ENCODE results near the gene BCKDHA. TPM values are rescaled to one million over a fixed set of nuclear protein-coding genes. Genes with fewer than 3 reads are reported as not detected.
"Not testable (repeated sequence)": the region's sequence is repeated elsewhere in the genome, so short reads cannot be mapped to it uniquely, and the experiment has no call there.

Gene BCKDHA
- total and polyA plus RNA-seq, 10 donors, result 10.3 to 55.6 (median 29.1) TPM

DNA sequence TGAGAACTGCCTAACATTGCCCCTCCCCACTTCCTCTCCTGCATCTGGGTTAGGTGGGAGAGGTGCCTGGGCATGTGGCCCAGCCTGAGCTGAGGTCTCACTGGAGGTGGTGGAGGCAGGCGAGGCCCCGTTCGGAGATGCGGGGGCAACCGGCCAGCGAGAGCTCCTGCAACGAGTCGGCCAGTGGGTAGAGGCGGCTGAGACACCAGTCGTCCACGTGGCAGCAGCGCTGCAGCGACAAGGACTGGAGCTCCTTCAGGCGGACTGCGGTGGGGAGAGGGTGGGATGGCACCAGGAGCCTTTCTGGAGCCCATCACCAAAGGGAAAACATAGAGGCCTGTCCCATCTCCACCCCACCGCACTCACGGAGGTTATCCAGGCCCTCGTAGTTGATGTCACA is 35.6 kb downstream of the BCKDHA start:
- intact Hi-C loops (cut with DNase I; ENCODE audit: low total_unique reads), result no loop called here
- Histone ChIP-seq H3K9me3 (no peaks in the 10 kb centered on the region), H3K27me3 (replicated peaks in 1 of 7) (no peaks in the 10 kb centered on the region), H3K4me1 (peaks cover 6 to 38% (median 14%) of the 10 kb centered on the region in 6 donors), H3K36me3 (peaks cover 0 to 83% (median 40%) of the 10 kb centered on the region in 6 donors), H3K27ac (no peak overlapping the region), H3K4me3 (no peak overlapping the region)
- no peak for DNase-seq
- TF ChIP-seq POLR2AphosphoS5 (IDR thresholded peaks at IDR 0.05) (peak in 1 of 3 donors; percentile 64), POLR2A (IDR thresholded peaks at IDR 0.05) (no peak)
- 91 to 97% (median 95%) methylated on average over 18 of the region's 18 CpGs for WGBS, 5 donors

DNA sequence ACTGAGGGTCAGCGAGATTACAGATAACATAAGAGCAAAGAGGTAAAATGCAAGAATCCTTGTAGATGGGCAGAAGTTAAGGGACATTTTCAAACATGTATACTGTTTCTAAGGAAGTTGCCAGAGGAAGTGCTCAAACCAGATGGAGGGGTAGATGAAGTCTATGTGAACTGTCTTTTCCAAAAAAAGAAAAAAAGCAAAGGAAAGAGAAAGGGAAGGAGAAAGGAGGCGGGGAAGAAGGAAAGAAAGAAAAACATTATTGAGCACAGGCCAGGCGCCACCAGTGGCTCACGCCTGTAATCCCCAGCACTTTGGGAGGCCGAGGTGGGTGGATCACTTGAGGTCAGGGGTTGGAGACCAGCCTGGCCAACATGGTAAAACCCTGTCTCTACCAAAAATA is 36.8 kb downstream of the BCKDHA start:
- H3K4me3 ChIP-seq, result no peak overlapping the region
- peaks cover 5 to 38% (median 18%) of the 10 kb centered on the region in 6 donors for H3K4me1 ChIP-seq
- no peaks in the 10 kb centered on the region for H3K9me3 ChIP-seq
- 51 to 73% (median 69%) methylated on average over 5 of the region's 5 CpGs for WGBS, 5 donors
- intact Hi-C loops (cut with DNase I; ENCODE audit: low total_unique reads), result no loop called here
- peak; percentile 16 for DNase-seq
- H3K27me3 ChIP-seq (replicated peaks in 1 of 7), result no peaks in the 10 kb centered on the region
- H3K36me3 ChIP-seq, result peaks cover 0 to 86% (median 41%) of the 10 kb centered on the region in 6 donors
- no peak for TF ChIP-seq POLR2AphosphoS5 (IDR thresholded peaks at IDR 0.05)
- TF ChIP-seq, protein P1, sequence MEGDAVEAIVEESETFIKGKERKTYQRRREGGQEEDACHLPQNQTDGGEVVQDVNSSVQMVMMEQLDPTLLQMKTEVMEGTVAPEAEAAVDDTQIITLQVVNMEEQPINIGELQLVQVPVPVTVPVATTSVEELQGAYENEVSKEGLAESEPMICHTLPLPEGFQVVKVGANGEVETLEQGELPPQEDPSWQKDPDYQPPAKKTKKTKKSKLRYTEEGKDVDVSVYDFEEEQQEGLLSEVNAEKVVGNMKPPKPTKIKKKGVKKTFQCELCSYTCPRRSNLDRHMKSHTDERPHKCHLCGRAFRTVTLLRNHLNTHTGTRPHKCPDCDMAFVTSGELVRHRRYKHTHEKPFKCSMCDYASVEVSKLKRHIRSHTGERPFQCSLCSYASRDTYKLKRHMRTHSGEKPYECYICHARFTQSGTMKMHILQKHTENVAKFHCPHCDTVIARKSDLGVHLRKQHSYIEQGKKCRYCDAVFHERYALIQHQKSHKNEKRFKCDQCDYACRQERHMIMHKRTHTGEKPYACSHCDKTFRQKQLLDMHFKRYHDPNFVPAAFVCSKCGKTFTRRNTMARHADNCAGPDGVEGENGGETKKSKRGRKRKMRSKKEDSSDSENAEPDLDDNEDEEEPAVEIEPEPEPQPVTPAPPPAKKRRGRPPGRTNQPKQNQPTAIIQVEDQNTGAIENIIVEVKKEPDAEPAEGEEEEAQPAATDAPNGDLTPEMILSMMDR (IDR thresholded peaks at IDR 0.05 in 8 of 11, conservative IDR thresholded peaks at IDR 0.05 in 3 of 11), result no peak
- no peak overlapping the region for H3K27ac ChIP-seq

DNA sequence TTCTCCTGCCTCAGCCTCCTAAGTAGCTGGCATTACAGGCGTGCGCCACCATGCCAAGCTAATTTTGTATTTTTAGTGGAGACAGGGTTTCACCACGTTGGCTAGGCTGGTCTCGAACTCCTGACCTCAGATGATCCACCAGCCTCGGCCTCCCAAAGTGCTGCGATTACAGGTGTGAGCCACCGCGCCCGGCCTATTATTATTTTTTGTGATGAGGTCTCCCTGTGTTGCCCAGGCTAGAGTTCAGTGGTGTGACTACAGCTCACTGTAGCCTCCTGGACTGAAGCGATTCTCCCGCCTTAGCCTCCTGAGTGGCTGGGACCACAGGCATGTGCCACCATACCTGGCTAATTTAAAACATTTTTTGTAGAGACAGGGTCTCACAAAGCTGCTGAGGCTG is 37.8 kb downstream of the BCKDHA start:
- H3K4me3 ChIP-seq; H3K27ac ChIP-seq; intact Hi-C loops (cut with DNase I; ENCODE audit: low total_unique reads); H3K27me3 ChIP-seq (replicated peaks in 1 of 7); H3K9me3 ChIP-seq: not testable (repeated sequence)
- H3K4me1 ChIP-seq, result peaks cover 5 to 45% (median 25%) of the 10 kb centered on the region in 6 donors
- H3K36me3 ChIP-seq, result peaks cover 0 to 79% (median 41%) of the 10 kb centered on the region in 6 donors
- WGBS, 5 donors, result 93 to 98% (median 98%) methylated on average over 11 of the region's 11 CpGs
- DNase-seq, result peak; percentile 24

DNA sequence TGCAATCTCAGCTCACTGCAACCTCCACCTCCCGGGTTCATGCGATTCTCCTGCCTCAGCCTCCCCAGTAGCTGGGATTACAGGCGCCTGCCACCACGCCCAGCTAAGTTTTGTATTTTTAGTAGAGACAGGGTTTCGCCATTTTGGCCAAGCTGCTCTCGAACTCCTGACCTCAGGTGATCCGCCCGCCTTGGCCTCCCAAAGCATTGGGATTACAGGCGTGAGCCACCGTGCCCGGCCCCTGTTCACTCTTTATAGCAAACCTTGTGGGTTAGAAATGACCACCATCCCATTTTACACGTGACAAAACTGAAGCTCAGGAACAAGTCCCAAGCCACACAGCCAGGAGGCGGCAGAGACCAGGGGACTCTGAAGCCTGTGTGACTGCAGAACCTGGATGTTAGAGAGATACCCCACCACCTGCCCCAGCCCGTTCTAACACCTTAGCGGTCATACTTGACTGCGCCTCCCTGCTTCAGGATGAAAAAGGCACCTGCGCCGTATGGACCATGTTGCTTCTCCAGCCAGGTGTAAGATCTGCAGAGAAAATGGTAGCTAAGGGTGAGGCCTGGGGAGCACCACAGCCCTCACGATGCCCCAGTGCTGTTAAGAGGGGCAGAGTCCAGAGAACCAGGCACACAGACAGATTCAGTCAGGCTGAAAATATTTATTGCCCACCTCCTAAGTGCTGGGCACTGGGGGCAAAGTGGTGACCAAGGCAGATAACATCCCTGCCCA is 38.5 kb downstream of the BCKDHA start:
- 94 to 98% (median 97%) methylated on average over 19 of the region's 19 CpGs for WGBS, 5 donors
- H3K4me3 ChIP-seq, result no peak overlapping the region
- H3K27me3 ChIP-seq (replicated peaks in 1 of 7), result no peaks in the 10 kb centered on the region
- TF ChIP-seq POLR2A (IDR thresholded peaks at IDR 0.05) (no peak), POLR2AphosphoS5 (IDR thresholded peaks at IDR 0.05) (no peak)
- TF ChIP-seq, protein P1 (IDR thresholded peaks at IDR 0.05 in 8 of 11, conservative IDR thresholded peaks at IDR 0.05 in 3 of 11), result no peak
- H3K36me3 ChIP-seq, result peaks cover 0 to 72% (median 37%) of the 10 kb centered on the region in 6 donors
- no peak overlapping the region for H3K27ac ChIP-seq
- intact Hi-C loops (cut with DNase I; ENCODE audit: low total_unique reads), result no loop called here
- no peaks in the 10 kb centered on the region for H3K9me3 ChIP-seq
- DNase-seq, result peak; percentile 36
- peaks cover 5 to 44% (median 23%) of the 10 kb centered on the region in 6 donors for H3K4me1 ChIP-seq

DNA sequence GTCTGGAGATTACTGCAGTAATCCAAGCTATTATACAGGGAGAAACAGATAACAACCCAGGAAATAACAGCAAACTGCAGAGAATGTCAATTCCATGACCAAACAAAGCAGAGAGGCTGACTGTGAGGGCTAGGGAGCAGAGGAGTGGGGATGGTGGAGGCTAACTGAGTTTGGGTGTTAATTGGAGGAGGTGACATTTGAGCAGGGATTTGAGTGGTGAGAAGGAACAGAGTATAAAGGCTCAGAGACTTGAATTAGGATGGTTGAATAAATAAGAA is 39.0 kb downstream of the BCKDHA start:
- intact Hi-C loops (cut with DNase I; ENCODE audit: low total_unique reads), result no loop called here
- H3K27ac ChIP-seq, result no peak overlapping the region
- no peaks in the 10 kb centered on the region for H3K9me3 ChIP-seq
- H3K4me3 ChIP-seq, result no peak overlapping the region
- no peaks in the 10 kb centered on the region for H3K27me3 ChIP-seq (replicated peaks in 1 of 7)
- H3K36me3 ChIP-seq, result peaks cover 0 to 67% (median 31%) of the 10 kb centered on the region in 6 donors
- H3K4me1 ChIP-seq, result peaks cover 5 to 38% (median 20%) of the 10 kb centered on the region in 6 donors
- TF ChIP-seq POLR2AphosphoS5 (IDR thresholded peaks at IDR 0.05) (no peak), POLR2A (IDR thresholded peaks at IDR 0.05) (no peak)
- TF ChIP-seq, protein P1 (IDR thresholded peaks at IDR 0.05 in 8 of 11, conservative IDR thresholded peaks at IDR 0.05 in 3 of 11), result no peak
- no peak for DNase-seq

Measured in spleen (tissue), 11 donors.